Measurements from ENCODE around the gene MOBP.
"Not testable (repeated sequence)": the region's sequence is repeated elsewhere in the genome, so short reads cannot be mapped to it uniquely, and the experiment has no call there.

Gene MOBP

GRCh38 chr3:39447637-39448483 lies 19.6 kb upstream of the MOBP start:
- in situ Hi-C loops (cut with HindIII; ENCODE audit: low sequenced_read_pairs): no loop called here
- TF ChIP-seq CTCF (IDR thresholded peaks at IDR 0.05; ENCODE audit: low read depth, low read length, missing control alignments): peak; percentile 94
- H3K4me3 ChIP-seq (ENCODE audit: low read depth, low read length): no peak overlapping the region
- peak; percentile 72 for DNase-seq (ENCODE audit: low read depth)

- no peak for TF ChIP-seq CTCF (IDR thresholded peaks at IDR 0.05; ENCODE audit: low read depth, low read length, missing control alignments)
- H3K4me3 ChIP-seq (ENCODE audit: low read depth, low read length): no peak overlapping the region
- DNase-seq (ENCODE audit: low read depth): no peak
- in situ Hi-C loops (cut with HindIII; ENCODE audit: low sequenced_read_pairs): no loop called here
Measured at GRCh38 chr3:39448506-39449233, 18.8 kb upstream of the MOBP start.

- TF ChIP-seq CTCF (IDR thresholded peaks at IDR 0.05; ENCODE audit: low read depth, low read length, missing control alignments): no peak
- no peak overlapping the region for H3K4me3 ChIP-seq (ENCODE audit: low read depth, low read length)
- DNase-seq (ENCODE audit: low read depth): no peak
- in situ Hi-C loops (cut with HindIII; ENCODE audit: low sequenced_read_pairs): no loop called here
Measured at GRCh38 chr3:39449796-39450195, 17.7 kb upstream of the MOBP start.

- DNase-seq (ENCODE audit: low read depth): no peak
- H3K4me3 ChIP-seq (ENCODE audit: low read depth, low read length): no peak overlapping the region
- TF ChIP-seq CTCF (IDR thresholded peaks at IDR 0.05; ENCODE audit: low read depth, low read length, missing control alignments): no peak
- in situ Hi-C loops (cut with HindIII; ENCODE audit: low sequenced_read_pairs): no loop called here
Measured at GRCh38 chr3:39453134-39453533, 14.3 kb upstream of the MOBP start.

GRCh38 chr3:39453872-39454271 lies 13.6 kb upstream of the MOBP start:
- DNase-seq (ENCODE audit: low read depth); H3K4me3 ChIP-seq (ENCODE audit: low read depth, low read length); in situ Hi-C loops (cut with HindIII; ENCODE audit: low sequenced_read_pairs): not testable (repeated sequence)

- no peak overlapping the region for H3K4me3 ChIP-seq (ENCODE audit: low read depth, low read length)
- in situ Hi-C loops (cut with HindIII; ENCODE audit: low sequenced_read_pairs): no loop called here
- DNase-seq (ENCODE audit: low read depth): no peak
- no peak for TF ChIP-seq CTCF (IDR thresholded peaks at IDR 0.05; ENCODE audit: low read depth, low read length, missing control alignments)
Measured at GRCh38 chr3:39454591-39455217, 12.8 kb upstream of the MOBP start.

Measured in astrocyte of the cerebellum (primary cell).